Measurements from ENCODE around the gene RALGPS2.

DNA sequence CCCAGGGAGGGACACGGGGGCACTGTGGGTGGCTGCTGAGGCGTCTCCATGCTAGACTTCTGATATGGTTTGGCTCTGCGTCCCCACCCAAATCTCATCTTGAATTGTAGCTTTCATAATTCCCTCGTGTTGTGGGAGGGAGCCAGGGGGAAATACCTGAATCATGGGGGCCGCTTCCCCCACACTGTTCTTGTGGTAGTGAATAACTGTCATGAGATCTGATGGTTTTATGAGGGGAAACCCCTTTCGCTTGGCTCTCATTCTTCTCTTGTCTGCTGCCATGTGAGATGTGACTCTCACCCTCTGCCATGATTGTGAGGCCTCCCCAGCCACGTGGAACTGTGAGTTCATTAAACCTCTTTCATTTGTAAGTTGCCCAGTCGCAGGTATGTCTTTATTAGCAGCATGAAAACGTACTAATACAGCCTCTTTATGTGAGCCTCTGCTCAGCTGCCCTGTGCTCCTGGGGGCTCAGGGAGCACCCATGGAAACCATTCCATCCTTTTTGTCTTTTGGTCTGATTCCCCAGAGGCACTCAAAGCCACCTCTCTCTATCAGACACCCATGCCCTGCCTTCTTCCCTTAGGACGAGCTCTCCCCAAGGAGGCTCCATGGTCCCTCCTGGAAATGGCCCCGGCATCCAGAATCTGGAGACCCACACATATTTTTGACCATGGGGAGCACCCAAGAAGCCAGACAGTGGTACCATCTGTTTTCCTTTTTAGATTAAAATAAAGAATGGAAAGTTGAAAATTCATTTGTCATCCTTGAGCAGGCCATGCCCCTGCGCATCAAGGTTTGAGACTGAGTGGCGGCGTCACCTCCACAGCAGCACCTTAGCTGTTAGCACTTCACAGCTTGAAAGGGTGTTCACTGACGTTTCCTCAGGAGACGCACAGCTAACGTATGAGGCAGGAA, 234.8 kb downstream of the RALGPS2 start:
- no peak for TF ChIP-seq EZH2 (IDR thresholded peaks at IDR 0.05; ENCODE audit: borderline replicate concordance, low read depth, low read length, poor library complexity, severe bottlenecking)
- TF ChIP-seq, protein P1, sequence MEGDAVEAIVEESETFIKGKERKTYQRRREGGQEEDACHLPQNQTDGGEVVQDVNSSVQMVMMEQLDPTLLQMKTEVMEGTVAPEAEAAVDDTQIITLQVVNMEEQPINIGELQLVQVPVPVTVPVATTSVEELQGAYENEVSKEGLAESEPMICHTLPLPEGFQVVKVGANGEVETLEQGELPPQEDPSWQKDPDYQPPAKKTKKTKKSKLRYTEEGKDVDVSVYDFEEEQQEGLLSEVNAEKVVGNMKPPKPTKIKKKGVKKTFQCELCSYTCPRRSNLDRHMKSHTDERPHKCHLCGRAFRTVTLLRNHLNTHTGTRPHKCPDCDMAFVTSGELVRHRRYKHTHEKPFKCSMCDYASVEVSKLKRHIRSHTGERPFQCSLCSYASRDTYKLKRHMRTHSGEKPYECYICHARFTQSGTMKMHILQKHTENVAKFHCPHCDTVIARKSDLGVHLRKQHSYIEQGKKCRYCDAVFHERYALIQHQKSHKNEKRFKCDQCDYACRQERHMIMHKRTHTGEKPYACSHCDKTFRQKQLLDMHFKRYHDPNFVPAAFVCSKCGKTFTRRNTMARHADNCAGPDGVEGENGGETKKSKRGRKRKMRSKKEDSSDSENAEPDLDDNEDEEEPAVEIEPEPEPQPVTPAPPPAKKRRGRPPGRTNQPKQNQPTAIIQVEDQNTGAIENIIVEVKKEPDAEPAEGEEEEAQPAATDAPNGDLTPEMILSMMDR (conservative IDR thresholded peaks at IDR 0.05; ENCODE audit: low read depth, low read length), result no peak

All from A673 (cell line).